GM12878 (cell line): ENCODE measurements around the gene ZFPM1. TPM values are rescaled to one million over a fixed set of nuclear protein-coding genes. Genes with fewer than 3 reads are reported as not detected.

Experiments used
- ATAC-seq: fragments of 200-7000 bp; cut with Tn5 transposase; 3 replicates; pipeline ENCODE4 v1.9.1; 2020; ENCODE audit warnings: mild to moderate bottlenecking, moderate library complexity
- BruUV-seq: library from RNA; stranded (reverse); fragments of 400-500 nt; replicated peaks from 2 replicates; lab custom pipeline; 2021; lab: Mats Ljungman, UMichigan
- CTCF ChIA-PET: fragments of 300-600 bp; sonication (Branson Sonifier 250); formaldehyde crosslinking; extraction: SDS; loops from one replicate; lab custom pipeline; 2021; ENCODE audit warnings: inconsistent platforms; lab: Yijun Ruan, JAX
- POLR2A ChIA-PET: fragments of 350-600 bp; formaldehyde crosslinking; extraction: SDS; loops from one replicate; lab custom pipeline; 2021; ENCODE audit warnings: inconsistent platforms; lab: Charles Lee
- RAD21 ChIA-PET: fragments of 300-600 bp; sonication (Branson Sonifier 250); formaldehyde crosslinking; loops from one replicate; lab custom pipeline; 2023; ENCODE audit warnings: antibody characterized with exemption; ENCODE audit not compliant: unreplicated experiment; lab: Charles Lee
- SMC1A ChIA-PET: fragments of 300-600 bp; sonication (Branson Sonifier 250); formaldehyde crosslinking; loops from one replicate; lab custom pipeline; 2023; ENCODE audit not compliant: unreplicated experiment, uncharacterized antibody; lab: Charles Lee
- DNase-seq: peaks from one replicate; pipeline ENCODE4 v3.0.0-alpha.2; 2011; ENCODE audit warnings: low read depth, low spot score
- FAIRE-seq: peaks from 3 replicates; lab custom pipeline; 2011; peaks lifted over from hg19 to GRCh38; lab: Jason Lieb, UNC
- H2AFZ ChIP-seq: 2 replicates; pipeline ENCODE4 v1.6.0; 2011; ENCODE audit warnings: low read depth, low read length, control low read depth; ENCODE audit not compliant: control insufficient read depth
- H3K27ac ChIP-seq: 2 replicates; pipeline ENCODE4 v1.5.1; 2011; ENCODE audit warnings: control low read depth; ENCODE audit not compliant: control insufficient read depth, insufficient read depth
- H3K27me3 ChIP-seq, 2 experiments: replicated peaks in 1 of 2; 2 replicates each; pipeline versions ENCODE4 v1.6.0 to v1.6.1; 2011; ENCODE audit warnings: low read length in 1 of 2; ENCODE audit not compliant: control insufficient read depth in 2 of 2, insufficient read depth in 2 of 2
- H3K36me3 ChIP-seq, 2 experiments: 2 replicates each; pipeline ENCODE4 v1.5.1; 2011; ENCODE audit warnings: low read length in 1 of 2; ENCODE audit not compliant: control insufficient read depth in 2 of 2, insufficient read depth in 2 of 2
- H3K4me1 ChIP-seq: 2 replicates; pipeline ENCODE4 v1.6.1; 2011; ENCODE audit warnings: mild to moderate bottlenecking, low read length, moderate library complexity, mixed read lengths; ENCODE audit not compliant: control insufficient read depth, insufficient read depth
- H3K4me2 ChIP-seq: 2 replicates; pipeline ENCODE4 v1.6.0; 2011; ENCODE audit warnings: control low read depth; ENCODE audit not compliant: control insufficient read depth, insufficient read depth
- H3K4me3 ChIP-seq: fragments of 200-600 bp; sonication (generic); 2 replicates; pipeline ENCODE4 v1.5.1; 2016
- H3K79me2 ChIP-seq: 2 replicates; pipeline ENCODE4 v1.6.0; 2011; ENCODE audit warnings: low read length; ENCODE audit not compliant: control insufficient read depth, insufficient read depth
- H3K9ac ChIP-seq: 2 replicates; pipeline ENCODE4 v1.8.0; 2011; ENCODE audit warnings: low read length, control low read depth, mixed read lengths; ENCODE audit not compliant: control insufficient read depth, insufficient read depth
- H3K9me3 ChIP-seq: replicated peaks from 3 replicates; pipeline ENCODE4 v1.5.1; 2011; ENCODE audit warnings: mild to moderate bottlenecking, low read length; ENCODE audit not compliant: control insufficient read depth, insufficient read depth
- H4K20me1 ChIP-seq: 2 replicates; pipeline ENCODE4 v1.6.0; 2011; ENCODE audit not compliant: control insufficient read depth, insufficient read depth
- ATF7 ChIP-seq: fragments of 450-650 bp; IDR thresholded peaks from 2 replicates; pipeline ENCODE4 v1.6.1; 2016; ENCODE audit warnings: low read depth, mild to moderate bottlenecking
- E2F8 ChIP-seq: fragments of 450-650 bp; IDR thresholded peaks from 2 replicates; pipeline ENCODE4 v1.6.1; 2018; ENCODE audit warnings: mild to moderate bottlenecking, low read depth, moderate library complexity; ENCODE audit not compliant: partially characterized antibody
- IRF3 ChIP-seq: fragments of 450-650 bp; IDR thresholded peaks from 2 replicates; pipeline ENCODE4 v1.6.1; 2014; ENCODE audit warnings: mild to moderate bottlenecking
- LARP7 ChIP-seq: fragments of 450-650 bp; IDR thresholded peaks from 2 replicates; pipeline ENCODE4 v1.6.1; 2017; ENCODE audit warnings: mild to moderate bottlenecking
- MLLT1 ChIP-seq: fragments of 450-650 bp; IDR thresholded peaks from 2 replicates; pipeline ENCODE4 v1.6.1; 2016; ENCODE audit warnings: mild to moderate bottlenecking
- NFIC ChIP-seq: IDR thresholded peaks from 2 replicates; pipeline ENCODE4 v1.6.1; 2012; ENCODE audit warnings: low read depth, mild to moderate bottlenecking, inconsistent platforms, low read length, moderate library complexity
- NFYB ChIP-seq: IDR thresholded peaks from 2 replicates; pipeline ENCODE4 v1.6.1; 2011; ENCODE audit warnings: low read depth, mild to moderate bottlenecking, low read length, improper control_type of control experiment, moderate library complexity; ENCODE audit not compliant: insufficient read depth
- SUPT20H ChIP-seq: IDR thresholded peaks from 2 replicates; pipeline ENCODE4 v1.6.1; 2011; ENCODE audit warnings: low read depth, mild to moderate bottlenecking, low read length, moderate library complexity, borderline replicate concordance; ENCODE audit not compliant: control insufficient read depth
- TCF3 ChIP-seq: IDR thresholded peaks from 2 replicates; pipeline ENCODE4 v1.6.1; 2012; ENCODE audit warnings: low read depth, mild to moderate bottlenecking, low read length, borderline replicate concordance; ENCODE audit not compliant: insufficient read depth
- WGBS: methylation state at CpG from one replicate; pipeline ENCODE4 v1.1.6; 2016; ENCODE audit warnings: low lambda C conversion rate; ENCODE audit not compliant: insufficient replicate concordance, insufficient coverage; ENCODE audit errors: missing lambda C conversion rate; 5-methylcytosine and 5-hydroxymethylcytosine counted together
- in situ Hi-C: fragments of 300-500 bp; cut with MboI; formaldehyde crosslinking; loops from 9 replicates; pipeline ENCODE4 v1.14.3; 2018; ENCODE audit warnings: mixed read lengths
- intact Hi-C: fragments of 100-400 bp; cut with micrococcal nuclease; formaldehyde crosslinking; loops from one replicate; pipeline ENCODE4 v1.14.2; 2022; ENCODE audit not compliant: unreplicated experiment
- polyA plus RNA-seq, 11 experiments: library from polyadenylated mRNA; depleted of rRNA in 4 of 11; unstranded in 6 of 11; stranded (reverse) in 5 of 11; fragments of >200 nt; fragmentation: Nextera tagmentation in 4 of 11; fragmentation: Illumina TruSeq in 1 of 11; extraction: Ambion mirVana in 4 of 11; extraction: Trizol in 1 of 11; gene quantifications; 1 replicate in 1 of 11; 2 replicates in 10 of 11; pipeline versions ENCODE4 v1.2.1 to v1.2.3, GENCODE V29; 2011 to 2016; ENCODE audit warnings: inconsistent platforms in 2 of 11, missing spikeins in 2 of 11, low read depth in 1 of 11
- total RNA-seq, 4 experiments: library from RNA; depleted of rRNA in 3 of 4; stranded (reverse); fragments of >200 nt in 3 of 4; fragmentation: Illumina TruSeq in 1 of 4; extraction: Trizol in 1 of 4; gene quantifications; 2 replicates each; pipeline versions ENCODE4 v1.2.1 to v1.2.3, GENCODE V29; 2013 to 2021
- TF ChIP-seq, protein P1 (sequence below): fragments of 450-650 bp; IDR thresholded peaks from 2 replicates; pipeline ENCODE4 v1.6.1; 2017; ENCODE audit warnings: mild to moderate bottlenecking, moderate library complexity

Gene ZFPM1
- total and polyA plus RNA-seq, 10 of the 15 experiments (the other 5 are each of a cell fraction or from before 2014, with no cell fraction given), result 0.02 to 5.1 (median 0.30) TPM

- TF ChIP-seq, protein P1, sequence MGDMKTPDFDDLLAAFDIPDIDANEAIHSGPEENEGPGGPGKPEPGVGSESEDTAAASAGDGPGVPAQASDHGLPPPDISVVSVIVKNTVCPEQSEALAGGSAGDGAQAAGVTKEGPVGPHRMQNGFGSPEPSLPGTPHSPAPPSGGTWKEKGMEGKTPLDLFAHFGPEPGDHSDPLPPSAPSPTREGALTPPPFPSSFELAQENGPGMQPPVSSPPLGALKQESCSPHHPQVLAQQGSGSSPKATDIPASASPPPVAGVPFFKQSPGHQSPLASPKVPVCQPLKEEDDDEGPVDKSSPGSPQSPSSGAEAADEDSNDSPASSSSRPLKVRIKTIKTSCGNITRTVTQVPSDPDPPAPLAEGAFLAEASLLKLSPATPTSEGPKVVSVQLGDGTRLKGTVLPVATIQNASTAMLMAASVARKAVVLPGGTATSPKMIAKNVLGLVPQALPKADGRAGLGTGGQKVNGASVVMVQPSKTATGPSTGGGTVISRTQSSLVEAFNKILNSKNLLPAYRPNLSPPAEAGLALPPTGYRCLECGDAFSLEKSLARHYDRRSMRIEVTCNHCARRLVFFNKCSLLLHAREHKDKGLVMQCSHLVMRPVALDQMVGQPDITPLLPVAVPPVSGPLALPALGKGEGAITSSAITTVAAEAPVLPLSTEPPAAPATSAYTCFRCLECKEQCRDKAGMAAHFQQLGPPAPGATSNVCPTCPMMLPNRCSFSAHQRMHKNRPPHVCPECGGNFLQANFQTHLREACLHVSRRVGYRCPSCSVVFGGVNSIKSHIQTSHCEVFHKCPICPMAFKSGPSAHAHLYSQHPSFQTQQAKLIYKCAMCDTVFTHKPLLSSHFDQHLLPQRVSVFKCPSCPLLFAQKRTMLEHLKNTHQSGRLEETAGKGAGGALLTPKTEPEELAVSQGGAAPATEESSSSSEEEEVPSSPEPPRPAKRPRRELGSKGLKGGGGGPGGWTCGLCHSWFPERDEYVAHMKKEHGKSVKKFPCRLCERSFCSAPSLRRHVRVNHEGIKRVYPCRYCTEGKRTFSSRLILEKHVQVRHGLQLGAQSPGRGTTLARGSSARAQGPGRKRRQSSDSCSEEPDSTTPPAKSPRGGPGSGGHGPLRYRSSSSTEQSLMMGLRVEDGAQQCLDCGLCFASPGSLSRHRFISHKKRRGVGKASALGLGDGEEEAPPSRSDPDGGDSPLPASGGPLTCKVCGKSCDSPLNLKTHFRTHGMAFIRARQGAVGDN, result no peak
- no peak for TF ChIP-seq ATF7
- TF ChIP-seq NFIC, result no peak
These were observed 78.9 kb downstream of the ZFPM1 start (continued) for GRCh38 chr16:88531931-88532433.

GRCh38 chr16:88532434-88533241, 79.6 kb downstream of the ZFPM1 start:
- in situ Hi-C loops (loop anchor here (5.0 kb wide), 1 partner anchor 75 kb away; no protein-coding TSS in a partner anchor), intact Hi-C loops (no loop called here)

More at GRCh38 chr16:88532434-88533241, 79.6 kb downstream of the ZFPM1 start:
- Histone ChIP-seq H3K27ac (no peak overlapping the region), H2AFZ (no peak overlapping the region), H3K36me3 (no peaks in the 10 kb centered on the region), H3K4me2 (no peak overlapping the region), H3K9me3 (no peaks in the 10 kb centered on the region), H3K4me1 (peaks cover 5% of the 10 kb centered on the region), H3K27me3 (no peaks in the 10 kb centered on the region), H3K79me2 (peaks cover 4% of the 10 kb centered on the region; the same call in 1 of the 2 replicates), H4K20me1 (no peaks in the 10 kb centered on the region), H3K4me3 (no peak overlapping the region), H3K9ac (no peak overlapping the region)
- POLR2A ChIA-PET, result no interaction called here
- FAIRE-seq (no peak), DNase-seq (no peak), ATAC-seq (no peak)
- TF ChIP-seq LARP7, result no peak
- TF ChIP-seq NFYB, result no peak
- no peak for TF ChIP-seq TCF3
- TF ChIP-seq MLLT1, result no peak
- TF ChIP-seq SUPT20H, result no peak
- TF ChIP-seq E2F8, result no peak
- no peak for TF ChIP-seq ATF7
- TF ChIP-seq IRF3, result no peak
- CTCF ChIA-PET, result no interaction called here
- no TSS peak for BruUV-seq
- SMC1A ChIA-PET, result no interaction called here
- 76% methylated on average over 35 of the region's 37 CpGs for WGBS
- RAD21 ChIA-PET, result interaction anchor here (0.7 kb wide), 1 partner anchor 96 kb away, joined by 3 read pairs; no protein-coding TSS in a partner anchor
